ENCODE results near the gene STAT5B.

The STAT5B gene

GRCh38 chr17:42236760-42237159 lies 39.4 kb downstream of the STAT5B start:
- H2AFZ ChIP-seq (ENCODE audit: low read length), result no peak overlapping the region
- no peaks in the 10 kb centered on the region for H3K4me1 ChIP-seq (ENCODE audit: low read length)
- no peaks in the 10 kb centered on the region for H3K9me3 ChIP-seq (replicated peaks; ENCODE audit: insufficient read depth, low read length)
- no peaks in the 10 kb centered on the region for H3K9me2 ChIP-seq (replicated peaks; ENCODE audit: insufficient read depth, low read length)
- H3K36me3 ChIP-seq (replicated peaks; ENCODE audit: insufficient read depth, low read length), result no peaks in the 10 kb centered on the region
- no peak overlapping the region for H3K4me3 ChIP-seq (ENCODE audit: low read length)
- no peaks in the 10 kb centered on the region for H4K20me1 ChIP-seq (ENCODE audit: insufficient read depth, low read length)
- H3K27ac ChIP-seq (ENCODE audit: low read length), result no peak overlapping the region
- no peak for TF ChIP-seq CTCF (IDR thresholded peaks at IDR 0.05; ENCODE audit: low read length)
- no peaks in the 10 kb centered on the region for H3K79me2 ChIP-seq (ENCODE audit: low read length)
- no peak for DNase-seq
- H3K4me2 ChIP-seq (ENCODE audit: low read depth, low read length), result no peak overlapping the region
- H3K9ac ChIP-seq (ENCODE audit: low read length), result no peak overlapping the region
- H3F3A ChIP-seq (ENCODE audit: insufficient read depth, low read length), result no peaks in the 10 kb centered on the region
- H3K27me3 ChIP-seq (replicated peaks; ENCODE audit: insufficient read depth, low read length), result no peaks in the 10 kb centered on the region

GRCh38 chr17:42233994-42234393 lies 42.2 kb downstream of the STAT5B start:
- no peaks in the 10 kb centered on the region for H3K79me2 ChIP-seq (ENCODE audit: low read length)
- H3K27ac ChIP-seq (ENCODE audit: low read length), result no peak overlapping the region
- H4K20me1 ChIP-seq (ENCODE audit: insufficient read depth, low read length), result no peaks in the 10 kb centered on the region
- no peak overlapping the region for H3K4me2 ChIP-seq (ENCODE audit: low read depth, low read length)
- no peak overlapping the region for H3K4me3 ChIP-seq (ENCODE audit: low read length)
- no peak overlapping the region for H3K9ac ChIP-seq (ENCODE audit: low read length)
- H3F3A ChIP-seq (ENCODE audit: insufficient read depth, low read length), result no peaks in the 10 kb centered on the region
- TF ChIP-seq CTCF (IDR thresholded peaks at IDR 0.05; ENCODE audit: low read length), result no peak
- DNase-seq, result no peak
- no peaks in the 10 kb centered on the region for H3K4me1 ChIP-seq (ENCODE audit: low read length)
- H2AFZ ChIP-seq (ENCODE audit: low read length), result no peak overlapping the region
- no peaks in the 10 kb centered on the region for H3K9me2 ChIP-seq (replicated peaks; ENCODE audit: insufficient read depth, low read length)
- H3K9me3 ChIP-seq (replicated peaks; ENCODE audit: insufficient read depth, low read length), result no peaks in the 10 kb centered on the region
- H3K36me3 ChIP-seq (replicated peaks; ENCODE audit: insufficient read depth, low read length), result no peaks in the 10 kb centered on the region
- no peaks in the 10 kb centered on the region for H3K27me3 ChIP-seq (replicated peaks; ENCODE audit: insufficient read depth, low read length)

- TF ChIP-seq CTCF (IDR thresholded peaks at IDR 0.05; ENCODE audit: low read length) (no peak), EZH2phosphoT487 (IDR thresholded peaks at IDR 0.05; ENCODE audit: low read length) (no peak), EZH2 (optimal IDR thresholded peaks at IDR 0.05; ENCODE audit: low read depth, low read length) (no peak)
- H3K36me3 ChIP-seq (replicated peaks; ENCODE audit: insufficient read depth, low read length), result no peaks in the 10 kb centered on the region
- H3K9me3 ChIP-seq (replicated peaks; ENCODE audit: insufficient read depth, low read length), result no peaks in the 10 kb centered on the region
- H3K79me2 ChIP-seq (ENCODE audit: low read length), result no peaks in the 10 kb centered on the region
- no peak overlapping the region for H2AFZ ChIP-seq (ENCODE audit: low read length)
- no peaks in the 10 kb centered on the region for H3K27me3 ChIP-seq (replicated peaks; ENCODE audit: insufficient read depth, low read length)
- H3K4me1 ChIP-seq (ENCODE audit: low read length), result no peaks in the 10 kb centered on the region
- no peaks in the 10 kb centered on the region for H3K9me2 ChIP-seq (replicated peaks; ENCODE audit: insufficient read depth, low read length)
- no peak overlapping the region for H3K27ac ChIP-seq (ENCODE audit: low read length)
- no peak overlapping the region for H3K9ac ChIP-seq (ENCODE audit: low read length)
- no peaks in the 10 kb centered on the region for H4K20me1 ChIP-seq (ENCODE audit: insufficient read depth, low read length)
- DNase-seq, result no peak
- no peak overlapping the region for H3K4me2 ChIP-seq (ENCODE audit: low read depth, low read length)
- H3F3A ChIP-seq (ENCODE audit: insufficient read depth, low read length), result no peaks in the 10 kb centered on the region
- no peak overlapping the region for H3K4me3 ChIP-seq (ENCODE audit: low read length)
Measured at GRCh38 chr17:42233156-42233555, 43.0 kb downstream of the STAT5B start.

- Histone ChIP-seq H3F3A (ENCODE audit: insufficient read depth, low read length) (no peaks in the 10 kb centered on the region), H2AFZ (ENCODE audit: low read length) (no peak overlapping the region), H3K9me3 (replicated peaks; ENCODE audit: insufficient read depth, low read length) (no peaks in the 10 kb centered on the region), H3K4me3 (ENCODE audit: low read length) (no peak overlapping the region), H3K36me3 (replicated peaks; ENCODE audit: insufficient read depth, low read length) (no peaks in the 10 kb centered on the region), H3K4me2 (ENCODE audit: low read depth, low read length) (no peak overlapping the region), H3K9me2 (replicated peaks; ENCODE audit: insufficient read depth, low read length) (no peaks in the 10 kb centered on the region), H3K79me2 (ENCODE audit: low read length) (no peaks in the 10 kb centered on the region), H3K27me3 (replicated peaks; ENCODE audit: insufficient read depth, low read length) (no peaks in the 10 kb centered on the region), H3K4me1 (ENCODE audit: low read length) (no peaks in the 10 kb centered on the region), H3K9ac (ENCODE audit: low read length) (no peak overlapping the region), H4K20me1 (ENCODE audit: insufficient read depth, low read length) (no peaks in the 10 kb centered on the region), H3K27ac (ENCODE audit: low read length) (no peak overlapping the region)
- no peak for DNase-seq
- TF ChIP-seq EZH2phosphoT487 (IDR thresholded peaks at IDR 0.05; ENCODE audit: low read length) (no peak), EZH2 (optimal IDR thresholded peaks at IDR 0.05; ENCODE audit: low read depth, low read length) (no peak), CTCF (IDR thresholded peaks at IDR 0.05; ENCODE audit: low read length) (no peak)
Measured at GRCh38 chr17:42230225-42230624, 46.0 kb downstream of the STAT5B start.

All from MM.1S (cell line).